Renal cortical epithelial cell (primary cell): ENCODE data around the gene CDC42. TPM values are rescaled to one million over a fixed set of nuclear protein-coding genes. Genes with fewer than 3 reads are reported as not detected.

Source experiments
- DNase-seq: peaks from one replicate; pipeline ENCODE4 v3.0.0-alpha.2; 2011; ENCODE audit warnings: low read depth
- total RNA-seq: library from RNA; depleted of rRNA; stranded (reverse); fragments of >200 nt; gene quantifications from 2 replicates; pipeline ENCODE4 v1.2.3, GENCODE V29; 2014

CDC42 gene
- total RNA-seq, 1 donor from 2014 or later: 233 TPM

GRCh38 chr1:22037520-22037919 is 15.0 kb upstream of the CDC42 start:
- DNase-seq: no peak

GRCh38 chr1:22038036-22038435 is 14.5 kb upstream of the CDC42 start:
- no peak for DNase-seq

GRCh38 chr1:22039594-22040285 is 12.8 kb upstream of the CDC42 start:
- DNase-seq: peak; percentile 60

- DNase-seq: no peak
Measured at GRCh38 chr1:22040286-22040623, 12.3 kb upstream of the CDC42 start.

GRCh38 chr1:22041505-22041904 is 11.0 kb upstream of the CDC42 start:
- no peak for DNase-seq

- DNase-seq: no peak
Measured at GRCh38 chr1:22043198-22043769, 9.2 kb upstream of the CDC42 start.

- no peak for DNase-seq
Measured at GRCh38 chr1:22044690-22045420, 7.7 kb upstream of the CDC42 start.

- peak; percentile 19 for DNase-seq
Measured at GRCh38 chr1:22045604-22046228, 6.8 kb upstream of the CDC42 start.

GRCh38 chr1:22048351-22049192 is 3.9 kb upstream of the CDC42 start:
- DNase-seq: peak; percentile 71

GRCh38 chr1:22050330-22050729 is 2.2 kb upstream of the CDC42 start:
- no peak for DNase-seq

- DNase-seq: no peak
Measured at GRCh38 chr1:22051607-22052114, 848 bp upstream of the CDC42 start.

GRCh38 chr1:22053017-22053860 is 730 bp downstream of the CDC42 start:
- DNase-seq: peak; percentile 75

- DNase-seq: no peak
Measured at GRCh38 chr1:22053861-22054770, 1.6 kb downstream of the CDC42 start.

GRCh38 chr1:22055463-22055862 is 3.0 kb downstream of the CDC42 start:
- DNase-seq: no peak

GRCh38 chr1:22056043-22056442 is 3.5 kb downstream of the CDC42 start:
- peak; percentile 15 for DNase-seq

GRCh38 chr1:22056936-22057335 is 4.4 kb downstream of the CDC42 start:
- DNase-seq: no peak

GRCh38 chr1:22057861-22058260 is 5.4 kb downstream of the CDC42 start:
- no peak for DNase-seq

- DNase-seq: no peak
Measured at GRCh38 chr1:22064751-22065402, 12.4 kb downstream of the CDC42 start.

- DNase-seq: no peak
Measured at GRCh38 chr1:22071511-22071910, 19.0 kb downstream of the CDC42 start.
